Activated naive CD8-positive, alpha-beta T cell (primary cell): ENCODE measurements around the gene DPP4.

Experiments
- H3K27ac Mint-ChIP-seq: one replicate; pipeline ENCODE4 v1.8.0; 2021; ENCODE audit warnings: mixed read lengths
- H3K27me3 Mint-ChIP-seq: one replicate; pipeline ENCODE4 v1.8.0; 2021; ENCODE audit warnings: mixed read lengths
- H3K36me3 Mint-ChIP-seq: one replicate; pipeline ENCODE4 v1.8.0; 2021; ENCODE audit warnings: mixed read lengths
- H3K4me1 Mint-ChIP-seq: one replicate; pipeline ENCODE4 v1.8.0; 2021; ENCODE audit warnings: low read depth, mixed read lengths
- H3K4me3 Mint-ChIP-seq: one replicate; pipeline ENCODE4 v1.8.0; 2021; ENCODE audit warnings: mild to moderate bottlenecking, mixed read lengths
- H3K9me3 Mint-ChIP-seq: one replicate; pipeline ENCODE4 v1.8.0; 2021; ENCODE audit warnings: low read depth, mixed read lengths

The DPP4 gene

GRCh38 chr2:162022290-162022945 is 51.6 kb downstream of the DPP4 start:
- Mint-ChIP-seq H3K4me1 (peaks cover 49% of the 10 kb centered on the region), H3K36me3 (peaks cover 16% of the 10 kb centered on the region), H3K27ac (no peak overlapping the region)

DNA sequence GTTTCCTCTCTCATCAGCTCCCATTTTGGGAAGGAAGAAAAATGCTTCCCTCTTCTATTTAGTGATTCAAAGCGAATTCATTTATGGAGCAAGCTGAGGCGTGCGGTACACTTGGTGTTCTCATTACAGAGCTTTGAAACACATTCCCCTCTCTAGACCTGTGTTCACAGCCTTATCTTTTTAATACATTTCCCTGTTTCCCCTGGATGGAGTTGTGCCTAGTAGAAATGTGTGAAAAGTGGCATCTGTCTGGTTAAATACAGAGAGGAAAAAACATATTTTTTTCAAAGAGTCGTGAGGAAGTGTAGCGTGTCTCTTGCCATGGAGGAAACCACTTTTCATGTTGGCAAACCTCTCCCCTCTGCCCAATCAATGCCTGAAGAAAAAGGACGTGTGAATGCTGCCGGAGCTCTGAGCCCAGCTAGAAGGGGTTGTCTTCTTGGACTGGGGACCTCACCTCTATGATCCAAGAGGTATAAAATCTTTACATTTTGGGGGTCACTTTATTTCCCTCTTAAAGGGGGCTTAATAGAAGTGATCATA is 52.4 kb downstream of the DPP4 start:
- no peaks in the 10 kb centered on the region for H3K27me3 Mint-ChIP-seq
- H3K36me3 Mint-ChIP-seq, result peaks cover 19% of the 10 kb centered on the region
- no peaks in the 10 kb centered on the region for H3K9me3 Mint-ChIP-seq
- H3K27ac Mint-ChIP-seq, result peak overlapping the region; percentile 25
- H3K4me1 Mint-ChIP-seq, result peaks cover 56% of the 10 kb centered on the region
- no peak overlapping the region for H3K4me3 Mint-ChIP-seq

More at GRCh38 chr2:162022290-162022945, 51.6 kb downstream of the DPP4 start:
- Mint-ChIP-seq H3K9me3 (no peaks in the 10 kb centered on the region), H3K27me3 (no peaks in the 10 kb centered on the region), H3K4me3 (peak overlapping the region; percentile 6)

DNA sequence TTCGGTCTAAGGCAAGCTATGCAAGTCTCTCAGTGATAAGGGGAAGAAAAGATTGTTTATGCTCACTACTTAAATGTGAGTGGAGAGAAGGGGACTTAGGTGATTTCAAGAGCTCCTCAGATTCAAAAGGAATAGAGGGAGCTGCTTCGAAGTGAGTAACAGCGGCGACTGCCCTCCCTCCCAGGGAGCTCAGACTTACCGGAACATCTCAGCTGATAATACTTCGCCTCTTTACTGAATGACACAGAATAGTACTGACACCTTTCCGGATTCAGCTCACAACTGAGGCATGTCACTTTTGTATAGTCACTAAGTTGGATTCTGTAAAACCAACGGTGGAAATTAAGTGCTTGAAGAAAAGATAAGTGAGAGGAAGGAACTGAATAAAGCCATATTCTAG is 55.5 kb downstream of the DPP4 start:
- Mint-ChIP-seq H3K4me1 (peaks cover 58% of the 10 kb centered on the region), H3K27me3 (no peaks in the 10 kb centered on the region), H3K4me3 (no peak overlapping the region), H3K27ac (no peak overlapping the region), H3K36me3 (peaks cover 25% of the 10 kb centered on the region), H3K9me3 (peaks cover 3% of the 10 kb centered on the region)

- H3K27ac Mint-ChIP-seq, result peak overlapping the region; percentile 46
- H3K36me3 Mint-ChIP-seq, result peaks cover 25% of the 10 kb centered on the region
- peaks cover 57% of the 10 kb centered on the region for H3K4me1 Mint-ChIP-seq
- H3K27me3 Mint-ChIP-seq, result no peaks in the 10 kb centered on the region
- peaks cover 3% of the 10 kb centered on the region for H3K9me3 Mint-ChIP-seq
- no peak overlapping the region for H3K4me3 Mint-ChIP-seq
Observed at GRCh38 chr2:162017233-162017632, 56.8 kb downstream of the DPP4 start.

GRCh38 chr2:162016080-162016479 is 57.9 kb downstream of the DPP4 start:
- Mint-ChIP-seq H3K27me3 (no peaks in the 10 kb centered on the region), H3K4me3 (no peak overlapping the region), H3K27ac (no peak overlapping the region), H3K9me3 (peaks cover 3% of the 10 kb centered on the region), H3K4me1 (peaks cover 58% of the 10 kb centered on the region), H3K36me3 (peaks cover 25% of the 10 kb centered on the region)

DNA sequence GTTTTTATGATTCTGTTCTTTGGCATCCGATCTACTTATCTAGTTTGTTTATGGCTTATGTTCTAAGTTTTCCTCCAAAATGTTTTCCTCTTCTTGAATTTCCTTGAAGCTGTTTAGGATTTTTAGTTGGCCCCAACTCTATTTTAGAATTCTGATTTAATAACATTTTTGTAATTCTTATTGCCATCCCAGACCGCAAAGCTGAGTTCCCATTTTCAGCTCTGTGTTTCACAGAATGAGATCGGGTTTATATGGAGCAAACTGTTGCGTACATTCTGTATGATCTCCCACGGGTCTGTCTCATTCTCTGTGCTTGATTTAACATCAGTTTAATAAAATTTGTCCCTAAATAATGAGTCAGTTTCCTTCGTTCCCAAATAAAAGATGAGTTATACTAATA is 59.3 kb downstream of the DPP4 start:
- Mint-ChIP-seq H3K4me3 (no peak overlapping the region), H3K9me3 (peaks cover 3% of the 10 kb centered on the region), H3K27me3 (no peaks in the 10 kb centered on the region), H3K27ac (peak overlapping the region; percentile 98), H3K36me3 (peaks cover 23% of the 10 kb centered on the region), H3K4me1 (peaks cover 66% of the 10 kb centered on the region)

DNA sequence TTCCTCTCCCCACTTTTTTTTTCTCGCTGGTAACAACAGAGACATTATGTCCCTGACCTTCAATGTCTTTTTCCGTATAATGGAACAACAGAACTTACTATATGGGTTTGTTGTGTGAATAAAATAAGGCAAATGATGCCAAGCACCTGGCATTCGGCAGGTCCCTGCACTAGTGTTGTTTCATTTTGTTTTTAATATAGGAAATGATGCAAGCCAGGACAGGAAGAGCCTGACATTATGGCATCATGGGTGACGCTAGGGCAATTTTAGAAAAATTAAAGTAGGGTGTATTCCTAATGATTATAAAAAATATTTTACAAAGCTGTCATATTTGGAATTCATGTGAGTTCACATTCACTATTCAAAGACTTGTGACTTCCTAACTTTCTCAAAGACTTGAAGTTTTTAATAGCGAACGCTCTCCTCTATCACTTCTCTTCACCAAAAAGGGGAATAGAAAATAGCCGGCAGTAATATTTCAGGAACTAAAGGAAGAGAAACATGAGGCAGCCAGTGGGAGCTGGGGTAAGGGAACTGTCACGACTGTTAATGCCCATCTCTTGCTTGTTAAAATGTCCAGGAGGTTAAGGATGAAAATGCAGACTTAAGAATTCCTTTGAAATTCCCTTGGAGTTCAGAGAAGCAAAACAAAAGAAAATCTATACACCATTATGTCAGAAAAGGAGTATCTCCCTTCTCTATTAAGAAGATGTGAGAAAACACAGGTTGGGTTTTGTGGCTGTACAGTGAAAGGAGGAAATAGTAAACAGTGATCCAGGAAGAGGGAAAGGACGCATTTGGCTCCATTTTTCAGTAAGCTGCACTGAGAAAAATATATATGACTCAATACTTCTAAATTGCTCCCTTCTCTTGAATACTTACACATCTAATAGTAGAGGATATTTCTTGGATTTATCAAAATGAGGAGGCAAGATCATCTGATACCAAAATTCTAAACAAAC is 60.2 kb downstream of the DPP4 start:
- Mint-ChIP-seq H3K4me3 (peak overlapping the region; percentile 64), H3K9me3 (peaks cover 3% of the 10 kb centered on the region), H3K4me1 (peaks cover 76% of the 10 kb centered on the region), H3K27me3 (no peaks in the 10 kb centered on the region), H3K36me3 (peaks cover 24% of the 10 kb centered on the region), H3K27ac (peak overlapping the region; percentile 98)

DNA sequence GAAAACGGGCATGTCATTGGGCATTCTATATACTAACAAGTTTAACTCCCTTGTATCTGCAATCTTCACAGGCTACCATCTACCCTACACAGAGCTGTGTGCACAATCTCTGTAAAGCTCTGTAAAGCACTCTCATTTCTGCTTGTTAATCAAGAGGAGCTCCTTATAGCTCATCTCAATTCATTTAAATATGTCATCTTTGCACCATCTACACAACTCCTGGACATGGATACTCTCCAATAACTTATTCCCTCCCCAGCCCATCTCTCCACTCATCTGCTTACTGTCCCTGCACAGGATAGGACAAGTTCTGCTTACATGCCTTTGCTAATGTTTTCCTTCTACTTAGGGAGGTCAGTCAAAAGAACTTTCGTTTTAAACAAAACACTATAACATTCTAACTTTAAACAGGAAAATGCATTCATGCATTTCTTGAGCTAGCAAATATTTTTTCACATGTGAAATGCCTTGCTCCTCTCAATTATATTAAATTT is 61.4 kb downstream of the DPP4 start:
- peak overlapping the region; percentile 98 for H3K27ac Mint-ChIP-seq
- H3K36me3 Mint-ChIP-seq, result peaks cover 17% of the 10 kb centered on the region
- no peaks in the 10 kb centered on the region for H3K27me3 Mint-ChIP-seq
- peaks cover 80% of the 10 kb centered on the region for H3K4me1 Mint-ChIP-seq
- H3K4me3 Mint-ChIP-seq, result peak overlapping the region; percentile 33
- H3K9me3 Mint-ChIP-seq, result peaks cover 3% of the 10 kb centered on the region

DNA sequence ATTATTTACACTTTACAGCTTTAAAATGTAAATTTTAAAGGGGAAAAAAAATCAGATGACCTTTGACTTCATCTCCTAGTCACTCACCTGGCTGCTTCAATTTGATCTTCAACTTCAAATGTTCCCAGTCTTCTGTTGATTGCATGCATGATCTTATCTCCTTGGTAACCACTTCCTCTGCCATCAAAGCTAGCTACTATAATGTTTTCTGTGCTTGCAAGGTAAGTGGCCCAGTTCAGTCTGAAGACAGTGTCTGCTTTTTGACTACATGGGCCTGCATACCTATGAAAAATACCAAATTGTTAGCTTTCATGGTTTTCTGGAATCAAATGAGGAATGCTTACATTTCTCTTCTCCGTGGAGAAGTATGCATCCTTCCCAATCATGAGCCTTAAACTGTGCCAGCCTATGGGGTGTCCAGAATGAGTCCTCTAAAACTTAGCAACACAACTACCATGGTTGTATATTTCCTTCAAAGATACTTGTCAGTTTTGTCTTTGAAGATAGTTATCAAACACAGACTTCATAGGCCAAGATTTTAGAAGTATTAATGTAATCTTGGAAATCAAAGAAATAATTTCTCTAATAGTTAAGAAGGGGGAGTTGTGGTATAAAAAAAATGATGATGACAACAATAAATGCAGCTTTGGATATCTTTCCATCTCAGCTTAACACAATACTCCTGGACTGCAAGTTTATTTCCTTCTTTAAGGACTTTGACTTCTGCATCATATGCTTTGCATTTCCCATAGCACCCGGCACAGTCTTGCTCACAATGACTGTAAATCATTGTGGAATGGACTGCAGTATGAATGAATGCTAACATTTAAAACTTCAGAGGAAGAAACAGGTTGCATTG is 62.1 kb downstream of the DPP4 start:
- Mint-ChIP-seq H3K27me3 (no peaks in the 10 kb centered on the region), H3K4me3 (peak overlapping the region; percentile 33), H3K27ac (peak overlapping the region; percentile 98), H3K36me3 (peaks cover 16% of the 10 kb centered on the region), H3K9me3 (peaks cover 3% of the 10 kb centered on the region), H3K4me1 (peaks cover 78% of the 10 kb centered on the region)

GRCh38 chr2:162009543-162009942 is 64.5 kb downstream of the DPP4 start:
- no peaks in the 10 kb centered on the region for H3K27me3 Mint-ChIP-seq
- peaks cover 11% of the 10 kb centered on the region for H3K36me3 Mint-ChIP-seq
- H3K4me1 Mint-ChIP-seq, result peaks cover 63% of the 10 kb centered on the region
- H3K4me3 Mint-ChIP-seq, result no peak overlapping the region
- no peak overlapping the region for H3K27ac Mint-ChIP-seq
- peaks cover 3% of the 10 kb centered on the region for H3K9me3 Mint-ChIP-seq

- peaks cover 10% of the 10 kb centered on the region for H3K36me3 Mint-ChIP-seq
- H3K4me3 Mint-ChIP-seq, result no peak overlapping the region
- no peaks in the 10 kb centered on the region for H3K9me3 Mint-ChIP-seq
- H3K27me3 Mint-ChIP-seq, result no peaks in the 10 kb centered on the region
- H3K27ac Mint-ChIP-seq, result peak overlapping the region; percentile 25
- H3K4me1 Mint-ChIP-seq, result peaks cover 49% of the 10 kb centered on the region
Observed at GRCh38 chr2:162007447-162008040, 66.5 kb downstream of the DPP4 start.

- H3K27me3 Mint-ChIP-seq, result no peaks in the 10 kb centered on the region
- peaks cover 37% of the 10 kb centered on the region for H3K4me1 Mint-ChIP-seq
- no peaks in the 10 kb centered on the region for H3K9me3 Mint-ChIP-seq
- H3K27ac Mint-ChIP-seq, result no peak overlapping the region
- no peak overlapping the region for H3K4me3 Mint-ChIP-seq
- H3K36me3 Mint-ChIP-seq, result peaks cover 12% of the 10 kb centered on the region
Observed at GRCh38 chr2:162006337-162006736, 67.7 kb downstream of the DPP4 start.

DNA sequence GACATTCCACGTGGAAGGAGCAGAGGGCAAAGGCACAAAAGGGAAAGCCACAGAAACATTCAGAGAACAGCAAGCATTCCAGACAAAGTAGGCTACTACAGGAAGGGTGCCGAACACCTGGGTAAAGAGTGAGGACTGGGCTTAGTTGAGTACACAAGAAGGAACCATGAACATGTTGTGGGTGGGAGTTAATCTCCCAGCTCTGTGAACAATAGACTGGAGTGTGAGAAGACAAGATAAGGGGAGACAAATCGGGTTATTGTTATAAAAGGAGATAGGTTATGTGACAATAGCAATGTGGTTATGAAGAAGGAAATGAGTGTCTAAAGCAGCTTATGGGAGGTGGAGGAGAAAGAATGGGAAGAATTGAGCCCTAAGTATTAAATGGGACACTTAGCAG is 70.0 kb downstream of the DPP4 start:
- Mint-ChIP-seq H3K9me3 (no peaks in the 10 kb centered on the region), H3K4me3 (no peak overlapping the region), H3K27ac (no peak overlapping the region), H3K4me1 (peaks cover 20% of the 10 kb centered on the region), H3K36me3 (peaks cover 27% of the 10 kb centered on the region), H3K27me3 (no peaks in the 10 kb centered on the region)

GRCh38 chr2:162002623-162003235 is 71.3 kb downstream of the DPP4 start:
- Mint-ChIP-seq H3K27ac (no peak overlapping the region), H3K4me1 (peaks cover 20% of the 10 kb centered on the region)

More at GRCh38 chr2:162002623-162003235, 71.3 kb downstream of the DPP4 start:
- H3K4me3 Mint-ChIP-seq, result no peak overlapping the region
- no peaks in the 10 kb centered on the region for H3K27me3 Mint-ChIP-seq
- no peaks in the 10 kb centered on the region for H3K9me3 Mint-ChIP-seq
- H3K36me3 Mint-ChIP-seq, result peaks cover 28% of the 10 kb centered on the region
